HCT116 (cell line): ENCODE measurements around the gene RLF. TPM values are rescaled to one million over a fixed set of nuclear protein-coding genes. Genes with fewer than 3 reads are reported as not detected.

Experiments
- ATAC-seq: fragments of 200-7000 bp; cut with Tn5 transposase; 2 replicates; pipeline ENCODE4 v1.9.1; 2020; ENCODE audit warnings: mild to moderate bottlenecking, moderate library complexity
- BruUV-seq: library from RNA; stranded (reverse); fragments of 400-500 nt; replicated peaks from 2 replicates; lab custom pipeline; 2021; lab: Mats Ljungman, UMichigan
- CTCF ChIA-PET: fragments of 300-600 bp; sonication (Branson Sonifier 250); formaldehyde crosslinking; loops from one replicate; lab custom pipeline; 2021; ENCODE audit warnings: antibody characterized with exemption; lab: Charles Lee
- POLR2A ChIA-PET: fragments of 300-600, 350-600 bp; sonication (Branson Sonifier 250); formaldehyde crosslinking; loops from one replicate; lab custom pipeline; 2021; ENCODE audit warnings: antibody characterized with exemption; lab: Charles Lee
- RAD21 ChIA-PET, 2 experiments: fragments of 300-600 bp; sonication (Branson Sonifier 250); formaldehyde crosslinking; loops; one replicate each; lab custom pipeline; 2023; ENCODE audit warnings: low total read pairs in 2 of 2; ENCODE audit not compliant: uncharacterized antibody in 2 of 2, unreplicated experiment in 2 of 2, low non-redundant PET in 1 of 2; lab: Charles Lee
- DNase-seq: peaks from one replicate; pipeline ENCODE4 v3.0.0-alpha.2; 2010; ENCODE audit warnings: low read depth, low spot score
- H2AFZ ChIP-seq: fragments of 200-600 bp; shearing (Covaris generic), sonication (generic); 2 replicates; pipeline ENCODE4 v1.6.1; 2017; ENCODE audit warnings: low read depth, mixed run types, mixed read lengths, antibody characterized with exemption, low read length; ENCODE audit not compliant: poor library complexity, severe bottlenecking
- H3K27ac ChIP-seq: 2 replicates; pipeline ENCODE4 v1.5.1; 2012; ENCODE audit warnings: low read depth, low read length
- H3K27me3 ChIP-seq: fragments of 200-600 bp; sonication (generic); 2 replicates; pipeline ENCODE4 v1.6.1; 2016; ENCODE audit warnings: mixed run types, low read length, mixed read lengths; ENCODE audit not compliant: insufficient read depth
- H3K36me3 ChIP-seq, 2 experiments: fragments of 200-500 bp in 1 of 2; fragments of 200-600 bp in 1 of 2; sonication (Bioruptor generic) in 1 of 2; sonication (generic) in 1 of 2; 2 replicates each; pipeline versions ENCODE4 v1.5.1 to v1.6.1; 2014 to 2016; ENCODE audit warnings: low read length in 2 of 2, inconsistent platforms in 1 of 2, mixed read lengths in 1 of 2, mixed run types in 1 of 2; ENCODE audit not compliant: insufficient read depth in 2 of 2, control insufficient read depth in 1 of 2
- H3K4me1 ChIP-seq, 2 experiments: fragments of 200-600 bp in 1 of 2; sonication (generic) in 1 of 2; 2 replicates each; pipeline versions ENCODE4 v1.5.1 to v1.6.1; 2012 to 2017; ENCODE audit warnings: low read length in 2 of 2, inconsistent platforms in 1 of 2, mild to moderate bottlenecking in 1 of 2, mixed read lengths in 1 of 2, mixed run types in 1 of 2, moderate library complexity in 1 of 2; ENCODE audit not compliant: insufficient read depth in 2 of 2, control insufficient read depth in 1 of 2
- H3K4me2 ChIP-seq: fragments of 200-600 bp; sonication (generic); 2 replicates; pipeline ENCODE4 v1.6.1; 2017; ENCODE audit warnings: mixed run types, low read length, mixed read lengths
- H3K4me3 ChIP-seq, 2 experiments: fragments of 200-600 bp in 1 of 2; sonication (generic) in 1 of 2; replicated peaks in 1 of 2; 2 replicates each; pipeline ENCODE4 v1.5.1; 2011 to 2016; ENCODE audit warnings: low read length in 2 of 2, control low read depth in 1 of 2, low read depth in 1 of 2, mild to moderate bottlenecking in 1 of 2, mixed read lengths in 1 of 2, mixed run types in 1 of 2
- H3K79me2 ChIP-seq: fragments of 200-600 bp; sonication (generic); 2 replicates; pipeline ENCODE4 v1.6.1; 2017; ENCODE audit warnings: mild to moderate bottlenecking, mixed run types, low read length, moderate library complexity, mixed read lengths; ENCODE audit not compliant: insufficient read depth
- H3K9ac ChIP-seq: fragments of 200-600 bp; sonication (generic); 2 replicates; pipeline ENCODE4 v1.6.1; 2016; ENCODE audit warnings: low read length, mixed read lengths
- H3K9me2 ChIP-seq: fragments of 200-600 bp; sonication (generic), shearing (Covaris generic); 2 replicates; pipeline ENCODE4 v1.6.1; 2017; ENCODE audit warnings: mixed run types, mild to moderate bottlenecking, moderate library complexity; ENCODE audit not compliant: insufficient read depth
- H3K9me3 ChIP-seq, 2 experiments: fragments of 200-500 bp in 1 of 2; fragments of 200-600 bp in 1 of 2; sonication (Bioruptor generic) in 1 of 2; sonication (generic) in 1 of 2; 2 replicates each; pipeline ENCODE4 v1.6.1; 2014 to 2017; ENCODE audit warnings: low read length in 2 of 2, mixed read lengths in 2 of 2, inconsistent platforms in 1 of 2, low read depth in 1 of 2, mild to moderate bottlenecking in 1 of 2, mixed run types in 1 of 2, moderate library complexity in 1 of 2; ENCODE audit not compliant: control insufficient read depth in 1 of 2, insufficient read depth in 1 of 2
- H4K20me1 ChIP-seq: fragments of 200-600 bp; sonication (generic), shearing (Covaris generic); 2 replicates; pipeline ENCODE4 v1.6.1; 2017; ENCODE audit warnings: mixed run types, mild to moderate bottlenecking, moderate library complexity; ENCODE audit not compliant: insufficient read depth
- CBX3 ChIP-seq: IDR thresholded peaks from 2 replicates; pipeline ENCODE4 v1.6.1; 2012; ENCODE audit warnings: low read depth
- CEBPB ChIP-seq: IDR thresholded peaks from 2 replicates; pipeline ENCODE4 v1.6.1; 2012; ENCODE audit warnings: low read depth
- CTCF ChIP-seq, 3 experiments: fragments of 200-600 bp in 1 of 3; sonication (generic) in 1 of 3; IDR thresholded peaks in 2 of 3; conservative IDR thresholded peaks in 1 of 3; 2 replicates each; pipeline ENCODE4 v1.5.1; 2012 to 2017; ENCODE audit warnings: low read depth in 2 of 3, low read length in 2 of 3, antibody characterized with exemption in 1 of 3, borderline replicate concordance in 1 of 3, control low read depth in 1 of 3, mild to moderate bottlenecking in 1 of 3, mixed read lengths in 1 of 3, mixed run types in 1 of 3, moderate library complexity in 1 of 3; ENCODE audit not compliant: insufficient read depth in 1 of 3
- ELF1 ChIP-seq: IDR thresholded peaks from 2 replicates; pipeline ENCODE4 v1.6.1; 2012; ENCODE audit warnings: low read depth, borderline replicate concordance
- EZH2 ChIP-seq: fragments of 200-600 bp; sonication (generic); IDR thresholded peaks from 2 replicates; pipeline ENCODE4 v1.6.1; 2017; ENCODE audit warnings: antibody characterized with exemption, mixed run types
- EZH2phosphoT487 ChIP-seq: fragments of 200-600 bp; IDR thresholded peaks from 2 replicates; pipeline ENCODE4 v1.6.1; 2018; ENCODE audit warnings: antibody characterized with exemption, borderline replicate concordance
- FOSL1 ChIP-seq: IDR thresholded peaks from 2 replicates; pipeline ENCODE4 v1.6.1; 2012; ENCODE audit warnings: low read depth
- JUND ChIP-seq: IDR thresholded peaks from 2 replicates; pipeline ENCODE4 v1.6.1; 2012
- POLR2A ChIP-seq: IDR thresholded peaks from 2 replicates; pipeline ENCODE4 v1.7.0; 2011; ENCODE audit warnings: borderline replicate concordance; ENCODE audit not compliant: insufficient read depth, insufficient read length; ENCODE audit errors: extremely low read depth
- RAD21 ChIP-seq: IDR thresholded peaks from 2 replicates; pipeline ENCODE4 v1.6.1; 2012; ENCODE audit warnings: low read depth, mild to moderate bottlenecking
- SIN3A ChIP-seq: IDR thresholded peaks from 2 replicates; pipeline ENCODE4 v1.6.1; 2012; ENCODE audit warnings: low read depth
- TCF7L2 ChIP-seq: IDR thresholded peaks from 2 replicates; pipeline ENCODE4 v1.7.0; 2011; ENCODE audit warnings: borderline replicate concordance, inconsistent platforms; ENCODE audit not compliant: insufficient read depth, insufficient read length; ENCODE audit errors: extremely low read depth
- intact Hi-C: fragments of 100-400 bp; cut with micrococcal nuclease; formaldehyde crosslinking; loops from 2 replicates; pipeline ENCODE4 v1.10.0; 2022
- total RNA-seq: library from RNA; stranded (reverse); gene quantifications from one replicate; pipeline ENCODE4 v1.2.1, GENCODE V29; 2021; ENCODE audit not compliant: unreplicated experiment

The RLF gene
- total RNA-seq, 1 experiment from 2014 or later = 20.5 TPM

- no peaks in the 10 kb centered on the region for H3K36me3 ChIP-seq
- no peak overlapping the region for H3K27ac ChIP-seq
- H3K79me2 ChIP-seq = peaks cover 16% of the 10 kb centered on the region
- no peak overlapping the region for H2AFZ ChIP-seq
- no peak overlapping the region for H3K9ac ChIP-seq
- H3K4me1 ChIP-seq = peaks cover 4 to 9% of the 10 kb centered on the region in 2 experiments
- DNase-seq (no peak), ATAC-seq (no peak)
- H3K4me2 ChIP-seq = no peak overlapping the region
- ChIA-PET POLR2A (no interaction called here), RAD21 (no interaction called here), CTCF (no interaction called here)
- BruUV-seq = no TSS peak
- intact Hi-C loops = no loop called here
- no peak overlapping the region for H3K4me3 ChIP-seq
- TF ChIP-seq EZH2 (no peak), FOSL1 (no peak), ELF1 (no peak), TCF7L2 (no peak), CTCF (IDR thresholded peaks at IDR 0.05 in 2 of 3, conservative IDR thresholded peaks at IDR 0.05 in 1 of 3; ENCODE audit: borderline replicate concordance in 1 of 3, insufficient read depth in 1 of 3, low read depth in 2 of 3, low read length in 2 of 3) (no peak), CEBPB (no peak), EZH2phosphoT487 (no peak), POLR2A (no peak), JUND (no peak), RAD21 (no peak), SIN3A (no peak), CBX3 (no peak)
- no peaks in the 10 kb centered on the region for H4K20me1 ChIP-seq
- H3K27me3 ChIP-seq = no peaks in the 10 kb centered on the region
- no peaks in the 10 kb centered on the region for H3K9me2 ChIP-seq
- no peaks in the 10 kb centered on the region for H3K9me3 ChIP-seq
These were observed 91.4 kb downstream of the RLF start for GRCh38 chr1:40252601-40253000.
